HL-60 (cell line): Measurements from ENCODE around the gene GSN.

Experiments used
- POLR2AphosphoS5 ChIP-seq: IDR thresholded peaks from 2 replicates; pipeline ENCODE4 v1.6.1; 2012; ENCODE audit warnings: low read depth
- TF ChIP-seq, protein P1 (sequence below): IDR thresholded peaks from one replicate; pipeline ENCODE4 v1.5.1; 2011; ENCODE audit warnings: low read length, control low read depth, inconsistent platforms; ENCODE audit not compliant: insufficient read depth

GRCh38 chr9:121235512-121235911 lies 32.5 kb upstream of the GSN start:
- TF ChIP-seq, protein P1, sequence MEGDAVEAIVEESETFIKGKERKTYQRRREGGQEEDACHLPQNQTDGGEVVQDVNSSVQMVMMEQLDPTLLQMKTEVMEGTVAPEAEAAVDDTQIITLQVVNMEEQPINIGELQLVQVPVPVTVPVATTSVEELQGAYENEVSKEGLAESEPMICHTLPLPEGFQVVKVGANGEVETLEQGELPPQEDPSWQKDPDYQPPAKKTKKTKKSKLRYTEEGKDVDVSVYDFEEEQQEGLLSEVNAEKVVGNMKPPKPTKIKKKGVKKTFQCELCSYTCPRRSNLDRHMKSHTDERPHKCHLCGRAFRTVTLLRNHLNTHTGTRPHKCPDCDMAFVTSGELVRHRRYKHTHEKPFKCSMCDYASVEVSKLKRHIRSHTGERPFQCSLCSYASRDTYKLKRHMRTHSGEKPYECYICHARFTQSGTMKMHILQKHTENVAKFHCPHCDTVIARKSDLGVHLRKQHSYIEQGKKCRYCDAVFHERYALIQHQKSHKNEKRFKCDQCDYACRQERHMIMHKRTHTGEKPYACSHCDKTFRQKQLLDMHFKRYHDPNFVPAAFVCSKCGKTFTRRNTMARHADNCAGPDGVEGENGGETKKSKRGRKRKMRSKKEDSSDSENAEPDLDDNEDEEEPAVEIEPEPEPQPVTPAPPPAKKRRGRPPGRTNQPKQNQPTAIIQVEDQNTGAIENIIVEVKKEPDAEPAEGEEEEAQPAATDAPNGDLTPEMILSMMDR = no peak
- no peak for TF ChIP-seq POLR2AphosphoS5
